GM23338 (cell line): Measurements from ENCODE around the gene TSPAN12.

ENCODE experiments used
- CREB1 ChIP-seq: fragments of 250-450 bp; sonication (Bioruptor Pico); IDR thresholded peaks from 2 replicates; pipeline ENCODE4 v1.5.0; 2020; ENCODE audit warnings: low read depth, mild to moderate bottlenecking, moderate library complexity
- EZH2 ChIP-seq: fragments of 200-600 bp; sonication (generic); IDR thresholded peaks from one replicate; pipeline ENCODE4 v1.8.0; 2017; ENCODE audit warnings: antibody characterized with exemption, mild to moderate bottlenecking, low read depth; ENCODE audit not compliant: unreplicated experiment
- EZH2phosphoT487 ChIP-seq: fragments of 200-600 bp; sonication (generic); IDR thresholded peaks from one replicate; pipeline ENCODE4 v1.8.1; 2018; ENCODE audit warnings: antibody characterized with exemption; ENCODE audit not compliant: unreplicated experiment
- JUNB ChIP-seq: IDR thresholded peaks from one replicate; pipeline ENCODE4 v1.6.1; 2016; ENCODE audit warnings: antibody characterized with exemption; ENCODE audit not compliant: unreplicated experiment
- NANOG ChIP-seq: IDR thresholded peaks from 2 replicates; pipeline ENCODE4 v1.6.1; 2016; ENCODE audit warnings: antibody characterized with exemption, borderline replicate concordance
- POLR2AphosphoS5 ChIP-seq: IDR thresholded peaks from 2 replicates; pipeline ENCODE4 v1.6.1; 2016; ENCODE audit warnings: antibody characterized with exemption, low read depth
- STAT1 ChIP-seq: IDR thresholded peaks from one replicate; pipeline ENCODE4 v1.6.1; 2016; ENCODE audit warnings: antibody characterized with exemption; ENCODE audit not compliant: unreplicated experiment
- ZNF114 ChIP-seq: fragments of 250-450 bp; sonication (Bioruptor Pico); IDR thresholded peaks from 2 replicates; pipeline ENCODE4 v1.5.0; 2020; ENCODE audit warnings: mild to moderate bottlenecking, moderate library complexity
- ZNF331 ChIP-seq: fragments of 250-450 bp; sonication (Bioruptor Pico); IDR thresholded peaks from 2 replicates; pipeline ENCODE4 v1.5.0; 2020; ENCODE audit warnings: low read depth, mild to moderate bottlenecking, moderate library complexity
- TF ChIP-seq, protein P1 (sequence below), 2 experiments: fragments of 200-600 bp in 1 of 2; sonication (generic) in 1 of 2; conservative IDR thresholded peaks; 2 replicates each; pipeline versions ENCODE4 v1.5.1 to v1.6.1; 2016 to 2017; ENCODE audit warnings: antibody characterized with exemption in 2 of 2, low read depth in 2 of 2, mild to moderate bottlenecking in 2 of 2, moderate library complexity in 1 of 2
- TF ChIP-seq, protein P2 (sequence below): IDR thresholded peaks from one replicate; pipeline ENCODE4 v1.6.1; 2018; ENCODE audit warnings: antibody characterized with exemption; ENCODE audit not compliant: unreplicated experiment
- TF ChIP-seq, protein P3 (sequence below): IDR thresholded peaks from 2 replicates; pipeline ENCODE4 v1.6.1; 2016; ENCODE audit warnings: antibody characterized with exemption

DNA sequence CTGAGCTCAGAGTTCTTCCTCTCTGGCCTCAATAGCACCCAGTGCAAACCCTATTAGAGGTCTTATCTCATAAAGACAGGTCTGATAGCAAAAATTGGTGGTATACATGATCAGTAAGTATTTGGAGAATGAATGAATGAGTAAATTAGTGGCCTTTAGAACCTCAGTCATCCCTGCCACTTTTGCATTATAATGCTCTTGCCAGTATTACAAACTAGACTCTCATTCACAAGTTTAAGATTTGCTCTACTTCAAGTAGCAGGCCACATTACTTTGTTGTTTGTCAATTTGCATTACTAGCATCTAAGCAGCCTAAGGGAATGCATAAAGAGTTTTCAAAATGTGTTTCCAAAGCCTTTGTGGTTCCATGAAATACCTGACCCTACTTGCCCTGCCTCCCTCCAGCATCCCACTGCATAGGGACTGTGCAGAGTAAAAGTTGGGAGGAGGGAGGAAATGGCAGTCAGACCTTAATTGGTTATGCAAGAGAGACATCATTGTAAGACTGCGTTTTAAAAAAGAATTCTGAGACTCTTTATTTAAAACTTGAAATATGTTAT is 21.3 kb downstream of the TSPAN12 start:
- TF ChIP-seq, protein P1, sequence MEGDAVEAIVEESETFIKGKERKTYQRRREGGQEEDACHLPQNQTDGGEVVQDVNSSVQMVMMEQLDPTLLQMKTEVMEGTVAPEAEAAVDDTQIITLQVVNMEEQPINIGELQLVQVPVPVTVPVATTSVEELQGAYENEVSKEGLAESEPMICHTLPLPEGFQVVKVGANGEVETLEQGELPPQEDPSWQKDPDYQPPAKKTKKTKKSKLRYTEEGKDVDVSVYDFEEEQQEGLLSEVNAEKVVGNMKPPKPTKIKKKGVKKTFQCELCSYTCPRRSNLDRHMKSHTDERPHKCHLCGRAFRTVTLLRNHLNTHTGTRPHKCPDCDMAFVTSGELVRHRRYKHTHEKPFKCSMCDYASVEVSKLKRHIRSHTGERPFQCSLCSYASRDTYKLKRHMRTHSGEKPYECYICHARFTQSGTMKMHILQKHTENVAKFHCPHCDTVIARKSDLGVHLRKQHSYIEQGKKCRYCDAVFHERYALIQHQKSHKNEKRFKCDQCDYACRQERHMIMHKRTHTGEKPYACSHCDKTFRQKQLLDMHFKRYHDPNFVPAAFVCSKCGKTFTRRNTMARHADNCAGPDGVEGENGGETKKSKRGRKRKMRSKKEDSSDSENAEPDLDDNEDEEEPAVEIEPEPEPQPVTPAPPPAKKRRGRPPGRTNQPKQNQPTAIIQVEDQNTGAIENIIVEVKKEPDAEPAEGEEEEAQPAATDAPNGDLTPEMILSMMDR (conservative IDR thresholded peaks at IDR 0.05; ENCODE audit: low read depth in 2 of 2), result no peak
- TF ChIP-seq NANOG (no peak), EZH2 (no peak), CREB1 (CRISPR knock-in tag) (no peak), POLR2AphosphoS5 (no peak), JUNB (no peak), EZH2phosphoT487 (no peak), STAT1 (no peak), ZNF114 (CRISPR knock-in tag) (no peak), ZNF331 (no peak)
- TF ChIP-seq, protein P2, sequence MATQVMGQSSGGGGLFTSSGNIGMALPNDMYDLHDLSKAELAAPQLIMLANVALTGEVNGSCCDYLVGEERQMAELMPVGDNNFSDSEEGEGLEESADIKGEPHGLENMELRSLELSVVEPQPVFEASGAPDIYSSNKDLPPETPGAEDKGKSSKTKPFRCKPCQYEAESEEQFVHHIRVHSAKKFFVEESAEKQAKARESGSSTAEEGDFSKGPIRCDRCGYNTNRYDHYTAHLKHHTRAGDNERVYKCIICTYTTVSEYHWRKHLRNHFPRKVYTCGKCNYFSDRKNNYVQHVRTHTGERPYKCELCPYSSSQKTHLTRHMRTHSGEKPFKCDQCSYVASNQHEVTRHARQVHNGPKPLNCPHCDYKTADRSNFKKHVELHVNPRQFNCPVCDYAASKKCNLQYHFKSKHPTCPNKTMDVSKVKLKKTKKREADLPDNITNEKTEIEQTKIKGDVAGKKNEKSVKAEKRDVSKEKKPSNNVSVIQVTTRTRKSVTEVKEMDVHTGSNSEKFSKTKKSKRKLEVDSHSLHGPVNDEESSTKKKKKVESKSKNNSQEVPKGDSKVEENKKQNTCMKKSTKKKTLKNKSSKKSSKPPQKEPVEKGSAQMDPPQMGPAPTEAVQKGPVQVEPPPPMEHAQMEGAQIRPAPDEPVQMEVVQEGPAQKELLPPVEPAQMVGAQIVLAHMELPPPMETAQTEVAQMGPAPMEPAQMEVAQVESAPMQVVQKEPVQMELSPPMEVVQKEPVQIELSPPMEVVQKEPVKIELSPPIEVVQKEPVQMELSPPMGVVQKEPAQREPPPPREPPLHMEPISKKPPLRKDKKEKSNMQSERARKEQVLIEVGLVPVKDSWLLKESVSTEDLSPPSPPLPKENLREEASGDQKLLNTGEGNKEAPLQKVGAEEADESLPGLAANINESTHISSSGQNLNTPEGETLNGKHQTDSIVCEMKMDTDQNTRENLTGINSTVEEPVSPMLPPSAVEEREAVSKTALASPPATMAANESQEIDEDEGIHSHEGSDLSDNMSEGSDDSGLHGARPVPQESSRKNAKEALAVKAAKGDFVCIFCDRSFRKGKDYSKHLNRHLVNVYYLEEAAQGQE, result no peak
- TF ChIP-seq, protein P3, sequence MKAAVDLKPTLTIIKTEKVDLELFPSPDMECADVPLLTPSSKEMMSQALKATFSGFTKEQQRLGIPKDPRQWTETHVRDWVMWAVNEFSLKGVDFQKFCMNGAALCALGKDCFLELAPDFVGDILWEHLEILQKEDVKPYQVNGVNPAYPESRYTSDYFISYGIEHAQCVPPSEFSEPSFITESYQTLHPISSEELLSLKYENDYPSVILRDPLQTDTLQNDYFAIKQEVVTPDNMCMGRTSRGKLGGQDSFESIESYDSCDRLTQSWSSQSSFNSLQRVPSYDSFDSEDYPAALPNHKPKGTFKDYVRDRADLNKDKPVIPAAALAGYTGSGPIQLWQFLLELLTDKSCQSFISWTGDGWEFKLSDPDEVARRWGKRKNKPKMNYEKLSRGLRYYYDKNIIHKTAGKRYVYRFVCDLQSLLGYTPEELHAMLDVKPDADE, result no peak
